BE2C (cell line): Measurements from ENCODE around the gene MAP4K5.

Source experiments
- DNase-seq: peaks from one replicate; pipeline ENCODE4 v3.0.0-alpha.2; 2020
- H3K27me3 ChIP-seq: fragments of 250-450 bp; sonication (Bioruptor Pico); 2 replicates; pipeline ENCODE4 v1.5.1; 2020; ENCODE audit warnings: mild to moderate bottlenecking
- H3K36me3 ChIP-seq: fragments of 250-450 bp; sonication (Bioruptor Pico); 2 replicates; pipeline ENCODE4 v1.5.1; 2020; ENCODE audit warnings: mild to moderate bottlenecking
- H3K4me1 ChIP-seq: fragments of 250-450 bp; sonication (Bioruptor Pico); 2 replicates; pipeline ENCODE4 v1.5.1; 2020
- H3K4me3 ChIP-seq: 2 replicates; pipeline ENCODE4 v1.5.1; 2011; ENCODE audit warnings: low read depth, low read length
- H3K9me3 ChIP-seq: fragments of 250-450 bp; sonication (Bioruptor Pico); 2 replicates; pipeline ENCODE4 v1.5.1; 2020
- TF ChIP-seq, protein P1 (sequence below): IDR thresholded peaks from 2 replicates; pipeline ENCODE4 v1.5.1; 2012; ENCODE audit warnings: mild to moderate bottlenecking, low read depth, low read length

MAP4K5 gene

DNA sequence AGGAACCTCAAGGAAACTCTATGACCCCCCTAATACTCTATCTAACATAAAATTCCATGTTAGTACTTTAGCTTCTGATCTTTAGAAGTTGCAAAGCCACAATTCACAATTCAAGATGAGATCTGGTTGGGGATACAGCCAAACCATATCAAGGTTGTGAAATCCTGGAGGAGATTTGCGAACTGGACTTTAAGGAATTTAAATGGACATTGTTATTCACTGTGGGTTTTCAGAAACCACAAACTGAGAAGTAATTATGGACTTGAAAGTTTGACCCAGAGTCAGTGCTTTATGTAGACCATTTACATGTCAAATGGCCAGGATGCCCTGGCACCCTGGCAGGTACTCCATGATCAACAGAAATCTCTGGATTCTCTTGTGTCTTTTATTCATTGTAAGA, 121.4 kb downstream of the MAP4K5 start:
- TF ChIP-seq, protein P1, sequence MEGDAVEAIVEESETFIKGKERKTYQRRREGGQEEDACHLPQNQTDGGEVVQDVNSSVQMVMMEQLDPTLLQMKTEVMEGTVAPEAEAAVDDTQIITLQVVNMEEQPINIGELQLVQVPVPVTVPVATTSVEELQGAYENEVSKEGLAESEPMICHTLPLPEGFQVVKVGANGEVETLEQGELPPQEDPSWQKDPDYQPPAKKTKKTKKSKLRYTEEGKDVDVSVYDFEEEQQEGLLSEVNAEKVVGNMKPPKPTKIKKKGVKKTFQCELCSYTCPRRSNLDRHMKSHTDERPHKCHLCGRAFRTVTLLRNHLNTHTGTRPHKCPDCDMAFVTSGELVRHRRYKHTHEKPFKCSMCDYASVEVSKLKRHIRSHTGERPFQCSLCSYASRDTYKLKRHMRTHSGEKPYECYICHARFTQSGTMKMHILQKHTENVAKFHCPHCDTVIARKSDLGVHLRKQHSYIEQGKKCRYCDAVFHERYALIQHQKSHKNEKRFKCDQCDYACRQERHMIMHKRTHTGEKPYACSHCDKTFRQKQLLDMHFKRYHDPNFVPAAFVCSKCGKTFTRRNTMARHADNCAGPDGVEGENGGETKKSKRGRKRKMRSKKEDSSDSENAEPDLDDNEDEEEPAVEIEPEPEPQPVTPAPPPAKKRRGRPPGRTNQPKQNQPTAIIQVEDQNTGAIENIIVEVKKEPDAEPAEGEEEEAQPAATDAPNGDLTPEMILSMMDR, result no peak
- no peaks in the 10 kb centered on the region; the same call in 1 of the 2 replicates for H3K36me3 ChIP-seq
- H3K4me3 ChIP-seq, result no peak overlapping the region
- DNase-seq, result no peak
- H3K4me1 ChIP-seq, result no peaks in the 10 kb centered on the region
- no peaks in the 10 kb centered on the region for H3K9me3 ChIP-seq
- H3K27me3 ChIP-seq, result no peaks in the 10 kb centered on the region

DNA sequence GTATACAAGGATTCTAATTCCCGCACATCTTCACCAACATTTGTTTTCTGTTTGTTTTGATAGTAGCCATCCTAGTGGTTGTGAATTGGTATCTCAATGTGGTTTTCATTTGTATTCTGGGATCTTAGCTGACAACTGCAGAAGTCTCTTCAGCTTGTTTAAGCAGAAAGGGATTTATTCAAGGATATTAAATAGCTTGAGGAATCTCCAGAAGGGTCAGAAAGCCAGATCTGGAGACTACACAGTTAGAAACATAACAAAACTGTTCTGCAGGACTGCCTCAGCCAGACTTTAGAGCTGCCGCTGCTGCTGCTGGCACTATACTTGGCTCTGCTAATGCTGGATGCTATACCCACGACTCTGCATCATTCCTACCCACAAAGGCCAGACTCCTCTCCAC, 122.3 kb downstream of the MAP4K5 start:
- no peaks in the 10 kb centered on the region; the same call in 1 of the 2 replicates for H3K36me3 ChIP-seq
- H3K4me3 ChIP-seq, result no peak overlapping the region
- no peaks in the 10 kb centered on the region for H3K27me3 ChIP-seq
- no peaks in the 10 kb centered on the region for H3K4me1 ChIP-seq
- H3K9me3 ChIP-seq, result no peaks in the 10 kb centered on the region
- no peak for DNase-seq
- TF ChIP-seq, protein P1, result no peak

DNA sequence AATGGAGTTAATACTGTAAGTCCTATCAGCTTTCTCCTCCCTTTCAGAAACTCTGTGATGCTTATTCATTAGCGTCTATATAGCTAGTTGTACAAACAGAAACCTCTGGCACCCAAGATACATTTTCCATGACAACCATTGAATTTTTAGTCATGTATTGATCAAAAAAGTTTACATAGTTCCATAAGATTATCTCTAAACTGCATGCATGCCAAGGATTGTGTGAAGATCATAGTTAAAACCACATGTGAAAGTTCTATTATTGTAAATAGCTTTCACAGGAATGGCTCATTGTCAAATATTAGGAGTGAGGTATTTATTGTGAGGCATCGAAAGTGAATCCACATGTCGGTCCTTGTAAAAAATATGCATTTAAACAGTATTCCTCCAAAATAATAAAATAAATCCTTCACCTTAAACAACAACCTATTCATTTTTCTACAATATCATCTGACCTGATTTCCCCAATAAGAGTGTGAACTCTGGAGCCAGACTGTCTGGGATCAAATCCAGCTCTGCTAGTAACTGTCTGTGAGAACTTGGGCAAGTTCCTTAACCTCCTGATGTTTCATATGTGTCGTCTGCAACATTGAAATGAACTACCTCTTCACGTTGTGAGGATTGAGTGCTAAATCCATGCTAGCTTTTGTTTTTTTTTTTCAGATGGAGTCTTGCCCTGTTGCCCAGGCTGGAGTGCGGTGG, 125.1 kb downstream of the MAP4K5 start:
- no peaks in the 10 kb centered on the region for H3K27me3 ChIP-seq
- DNase-seq, result no peak

DNA sequence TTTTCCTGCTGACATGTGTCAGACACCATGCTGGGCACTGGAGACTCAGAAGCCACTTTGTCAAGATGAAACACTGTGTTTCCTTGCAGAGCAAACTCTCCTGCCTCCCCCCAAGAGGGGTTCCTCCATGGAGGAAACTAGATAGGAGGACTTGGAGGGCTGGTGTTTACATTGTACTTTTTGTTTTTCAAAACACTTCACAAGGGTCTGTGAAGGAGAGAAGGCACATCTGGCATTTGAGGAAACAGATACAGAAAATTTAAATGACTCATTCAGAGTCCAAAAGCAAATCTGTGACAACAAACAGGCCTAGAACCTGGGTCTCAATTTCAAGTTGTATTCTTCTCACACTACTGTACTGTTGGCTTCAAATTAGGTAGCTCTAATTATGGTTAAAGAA, 128.9 kb downstream of the MAP4K5 start:
- no peak for DNase-seq
- no peaks in the 10 kb centered on the region for H3K4me1 ChIP-seq
- no peaks in the 10 kb centered on the region for H3K9me3 ChIP-seq
- no peaks in the 10 kb centered on the region for H3K27me3 ChIP-seq
- TF ChIP-seq, protein P1, result no peak
- H3K4me3 ChIP-seq, result no peak overlapping the region
- no peaks in the 10 kb centered on the region for H3K36me3 ChIP-seq

More for the DNA sequence above, 125.1 kb downstream of the MAP4K5 start:
- H3K9me3 ChIP-seq, result no peaks in the 10 kb centered on the region
- TF ChIP-seq, protein P1, result no peak
- no peak overlapping the region for H3K4me3 ChIP-seq
- H3K36me3 ChIP-seq, result no peaks in the 10 kb centered on the region; the same call in 1 of the 2 replicates
- H3K4me1 ChIP-seq, result no peaks in the 10 kb centered on the region

GRCh38 chr14:50402965-50403364, 129.4 kb downstream of the MAP4K5 start:
- Histone ChIP-seq H3K4me1 (peaks cover under 1% of the 10 kb centered on the region; the same call in 1 of the 2 replicates), H3K4me3 (no peak overlapping the region), H3K9me3 (no peaks in the 10 kb centered on the region), H3K36me3 (no peaks in the 10 kb centered on the region), H3K27me3 (no peaks in the 10 kb centered on the region)
- TF ChIP-seq, protein P1, result no peak
- DNase-seq, result no peak

DNA sequence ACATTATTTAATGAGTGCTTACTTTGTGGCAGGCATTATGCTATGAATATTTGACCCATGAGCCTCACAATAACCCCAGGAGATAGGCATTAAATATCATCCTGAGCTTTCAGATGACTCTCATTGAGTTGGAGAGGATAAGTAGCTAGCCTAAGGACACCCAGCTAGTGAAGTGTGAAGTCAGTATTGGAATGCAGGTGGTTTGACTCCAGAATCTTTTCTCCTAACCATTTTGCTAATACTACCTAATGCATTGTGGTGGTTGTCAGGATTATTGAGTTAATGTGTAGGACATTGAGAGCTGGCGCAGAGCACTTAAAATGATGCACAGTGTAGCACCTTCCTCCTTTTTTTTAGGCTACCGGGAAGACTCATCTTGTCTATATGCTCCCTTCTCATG, 131.9 kb downstream of the MAP4K5 start:
- Histone ChIP-seq H3K27me3 (no peaks in the 10 kb centered on the region), H3K4me1 (peaks cover 5% of the 10 kb centered on the region; the same call in 1 of the 2 replicates), H3K36me3 (no peaks in the 10 kb centered on the region), H3K4me3 (no peak overlapping the region), H3K9me3 (no peaks in the 10 kb centered on the region)
- no peak for DNase-seq
- TF ChIP-seq, protein P1, result no peak
